Liver (tissue), 9 donors: ENCODE data around the gene SYT8. TPM values are rescaled to one million over a fixed set of nuclear protein-coding genes. Genes with fewer than 3 reads are reported as not detected.
A peak's percentile ranks its signal among the peaks of the same experiment; 100 is the strongest.

Experiments
- DNase-seq: peaks from one replicate; pipeline ENCODE4 v3.0.0-alpha.2; 2017; ENCODE audit warnings: low spot score
- H3K27ac ChIP-seq, 2 donors: one replicate each; pipeline ENCODE4 v1.7.0; 2013; ENCODE audit warnings: inconsistent platforms in 2 of 2, low read length in 2 of 2, control low read depth in 1 of 2, low read depth in 1 of 2, mild to moderate bottlenecking in 1 of 2
- H3K27me3 ChIP-seq, 4 donors: one replicate each; pipeline versions ENCODE4 v1.6.1 to v1.7.0; 2013; ENCODE audit warnings: low read length in 3 of 4, inconsistent platforms in 1 of 4, mild to moderate bottlenecking in 1 of 4, moderate library complexity in 1 of 4; ENCODE audit not compliant: control insufficient read depth in 4 of 4, insufficient read depth in 4 of 4
- H3K36me3 ChIP-seq, 4 donors: one replicate each; pipeline versions ENCODE4 v1.6.1 to v1.7.0; 2013; ENCODE audit warnings: low read length in 3 of 4, mild to moderate bottlenecking in 3 of 4, low read depth in 1 of 4, moderate library complexity in 1 of 4; ENCODE audit not compliant: control insufficient read depth in 4 of 4, insufficient read depth in 3 of 4
- H3K4me1 ChIP-seq, 4 donors: one replicate each; pipeline versions ENCODE4 v1.6.1 to v1.7.0; 2013; ENCODE audit warnings: low read length in 3 of 4, mild to moderate bottlenecking in 3 of 4, moderate library complexity in 1 of 4; ENCODE audit not compliant: control insufficient read depth in 4 of 4, insufficient read depth in 4 of 4
- H3K4me3 ChIP-seq, 3 donors: one replicate each; pipeline versions ENCODE4 v1.6.1 to v1.7.0; 2013; ENCODE audit warnings: low read length in 3 of 3, control low read depth in 1 of 3, low read depth in 1 of 3, mild to moderate bottlenecking in 1 of 3
- H3K9ac ChIP-seq, 2 donors: one replicate each; pipeline ENCODE4 v1.7.0; 2013; ENCODE audit warnings: low read length in 2 of 2, mild to moderate bottlenecking in 2 of 2, moderate library complexity in 2 of 2, control low read depth in 1 of 2, low read depth in 1 of 2
- H3K9me3 ChIP-seq, 4 donors: one replicate each; pipeline versions ENCODE4 v1.6.1 to v1.7.0; 2013; ENCODE audit warnings: low read length in 3 of 4; ENCODE audit not compliant: control insufficient read depth in 4 of 4
- CTCF ChIP-seq: fragments of 150-350 bp; IDR thresholded peaks from 2 replicates; pipeline ENCODE4 v1.5.1; 2017; ENCODE audit warnings: improper control_type of control experiment, low read depth, low read length; ENCODE audit not compliant: missing input control
- FOXA1 ChIP-seq: IDR thresholded peaks from 2 replicates; pipeline ENCODE4 v1.6.1; 2016; ENCODE audit warnings: antibody characterized with exemption
- FOXA2 ChIP-seq: IDR thresholded peaks from 2 replicates; pipeline ENCODE4 v1.6.1; 2016; ENCODE audit warnings: antibody characterized with exemption
- GABPA ChIP-seq, 2 donors: IDR thresholded peaks in 1 of 2; conservative IDR thresholded peaks in 1 of 2; 2 replicates each; pipeline ENCODE4 v1.6.1; 2016; ENCODE audit warnings: antibody characterized with exemption in 2 of 2, mild to moderate bottlenecking in 1 of 2, moderate library complexity in 1 of 2
- HNF4G ChIP-seq: IDR thresholded peaks from 2 replicates; pipeline ENCODE4 v1.6.1; 2016; ENCODE audit warnings: antibody characterized with exemption
- JUND ChIP-seq, 2 donors: IDR thresholded peaks; 2 replicates each; pipeline ENCODE4 v1.6.1; 2016; ENCODE audit warnings: antibody characterized with exemption in 2 of 2
- NR2F2 ChIP-seq: IDR thresholded peaks from 2 replicates; pipeline ENCODE4 v1.6.1; 2016; ENCODE audit warnings: antibody characterized with exemption
- RAD21 ChIP-seq, 2 donors: IDR thresholded peaks; 2 replicates each; pipeline ENCODE4 v1.6.1; 2016; ENCODE audit warnings: antibody characterized with exemption in 2 of 2, mild to moderate bottlenecking in 2 of 2
- RXRA ChIP-seq, 2 donors: IDR thresholded peaks; 2 replicates each; pipeline ENCODE4 v1.6.1; 2017 to 2018; ENCODE audit warnings: antibody characterized with exemption in 2 of 2, mild to moderate bottlenecking in 1 of 2
- SP1 ChIP-seq: IDR thresholded peaks from 2 replicates; pipeline ENCODE4 v1.6.1; 2018; ENCODE audit warnings: antibody characterized with exemption, mild to moderate bottlenecking
- TAF1 ChIP-seq: conservative IDR thresholded peaks from 2 replicates; pipeline ENCODE4 v1.6.1; 2016; ENCODE audit warnings: antibody characterized with exemption, mild to moderate bottlenecking
- YY1 ChIP-seq: IDR thresholded peaks from 2 replicates; pipeline ENCODE4 v1.6.1; 2016; ENCODE audit warnings: antibody characterized with exemption, mild to moderate bottlenecking
- WGBS: extraction: QIAGEN DNeasy Blood & Tissue Kit; methylation state at CpG from one replicate; pipeline ENCODE4 v1.1.7; 2013; 5-methylcytosine and 5-hydroxymethylcytosine counted together
- polyA plus RNA-seq, 2 donors: library from polyadenylated mRNA; stranded (reverse) in 1 of 2; unstranded in 1 of 2; fragments of 200-250 nt in 1 of 2; fragments of >200 nt in 1 of 2; fragmentation: Nextera tagmentation in 1 of 2; extraction: Ambion mirVana in 1 of 2; gene quantifications; one replicate each; pipeline versions ENCODE4 v1.2.1 to v1.2.3, GENCODE V29; 2013 to 2015
- total RNA-seq, 2 donors: library from RNA; depleted of rRNA; stranded (reverse); fragments of >200 nt; gene quantifications; one replicate each; pipeline ENCODE4 v1.2.3, GENCODE V29; 2014
- TF ChIP-seq, protein P1 (sequence below): IDR thresholded peaks from 2 replicates; pipeline ENCODE4 v1.6.1; 2016; ENCODE audit warnings: antibody characterized with exemption
- TF ChIP-seq, protein P2 (sequence below): IDR thresholded peaks from 2 replicates; pipeline ENCODE4 v1.6.1; 2016; ENCODE audit warnings: antibody characterized with exemption, mild to moderate bottlenecking
- donor health status: healthy.
- donor health status: healthy.
- donor health status: healthy.
- donor health status: healthy.
- donor health status: healthy.

SYT8 gene
- total and polyA plus RNA-seq, 4 donors: 0.17 to 0.99 (median 0.35) TPM

DNA sequence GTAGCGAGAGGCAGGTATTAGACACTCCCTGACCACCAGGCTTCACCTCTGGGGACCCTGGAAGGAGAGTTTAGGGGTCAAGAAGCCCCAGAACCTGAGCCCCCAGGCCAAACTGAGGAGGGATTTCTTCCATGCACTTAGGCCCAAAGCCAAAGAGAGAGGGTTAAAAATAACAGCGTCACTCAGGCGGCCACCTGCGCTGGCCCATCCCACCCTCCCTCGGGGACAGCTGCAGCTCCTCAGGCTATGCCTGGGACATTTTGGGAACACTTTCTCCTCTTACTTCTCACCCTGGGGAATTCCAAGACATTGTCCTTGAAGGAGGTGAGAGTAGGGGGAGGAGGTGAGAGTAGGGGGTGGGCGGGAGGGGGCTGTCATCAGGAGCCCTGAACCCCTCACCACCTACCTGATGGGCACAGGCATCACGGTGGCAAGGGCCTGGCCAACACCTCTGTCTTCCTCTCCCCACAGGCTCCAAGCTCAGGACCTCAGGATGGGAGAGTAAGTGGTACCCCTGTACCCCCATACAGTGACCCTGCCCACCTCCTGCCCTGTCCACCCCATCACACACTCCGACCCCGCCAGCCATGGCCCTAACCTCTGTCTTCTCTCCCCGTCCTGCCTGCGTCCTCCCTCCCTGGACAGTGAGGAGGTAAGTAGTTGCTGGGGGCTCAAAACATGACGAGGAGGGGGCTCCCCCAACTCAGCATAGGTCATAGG is 4.6 kb downstream of the SYT8 start (continued):
- TF ChIP-seq CTCF (no peak), FOXA1 (no peak), TAF1 (no peak), SP1 (no peak), RXRA (IDR thresholded peaks at IDR 0.05) (no peak)

DNA sequence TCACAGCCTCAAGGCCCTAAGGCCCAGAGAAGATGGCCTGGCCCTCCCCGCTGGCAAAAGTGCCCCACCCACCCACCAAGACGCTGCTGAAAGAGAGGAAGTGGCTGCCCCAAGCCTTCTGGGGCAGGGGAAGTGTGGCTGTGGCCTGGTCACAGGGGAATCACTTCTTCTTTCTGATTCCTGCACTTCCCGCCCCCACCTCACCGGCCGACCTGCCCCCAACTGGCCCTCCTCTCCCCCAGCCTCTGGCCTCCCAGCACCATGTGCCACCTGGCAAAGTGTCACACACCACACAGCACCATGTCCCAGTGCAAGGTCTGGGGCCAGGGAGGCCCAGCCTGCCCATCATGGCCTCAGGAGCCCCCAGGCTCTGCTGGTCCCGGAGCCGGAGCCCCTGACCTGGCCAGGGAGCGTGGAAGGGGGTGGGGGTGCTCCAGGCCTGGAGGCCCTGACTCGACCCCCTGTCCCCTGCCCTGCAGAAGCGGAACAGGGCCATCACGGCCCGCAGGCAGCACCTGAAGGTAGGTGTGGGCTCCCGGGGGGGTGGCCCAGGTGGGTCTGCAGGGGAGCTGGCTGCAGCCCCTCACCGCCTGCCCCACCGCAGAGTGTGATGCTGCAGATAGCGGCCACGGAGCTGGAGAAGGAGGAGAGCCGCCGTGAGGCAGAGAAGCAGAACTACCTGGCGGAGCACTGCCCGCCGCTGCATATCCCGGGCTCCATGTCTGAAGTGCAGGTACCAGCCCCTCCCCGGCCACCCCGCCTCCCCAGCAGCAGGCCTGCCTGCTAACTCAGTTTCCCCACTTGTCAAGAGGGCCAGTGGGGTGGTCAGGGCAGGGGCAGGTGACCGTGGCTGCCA is 5.4 kb downstream of the SYT8 start:
- H3K9ac ChIP-seq: no peak overlapping the region
- H3K4me1 ChIP-seq: peaks cover 0 to 6% (median 3%) of the 10 kb centered on the region in 4 donors
- no peak overlapping the region for H3K4me3 ChIP-seq
- H3K27me3 ChIP-seq: no peaks in the 10 kb centered on the region
- no peaks in the 10 kb centered on the region for H3K36me3 ChIP-seq
- peak overlapping the region; percentile 27 to 28 for H3K27ac ChIP-seq
- TF ChIP-seq TAF1 (no peak), GABPA (IDR thresholded peaks at IDR 0.05 in 1 of 2, conservative IDR thresholded peaks at IDR 0.05 in 1 of 2) (no peak), YY1 (no peak), HNF4G (no peak), CTCF (no peak), RAD21 (IDR thresholded peaks at IDR 0.05) (no peak), JUND (IDR thresholded peaks at IDR 0.05) (no peak), SP1 (no peak), FOXA2 (no peak), NR2F2 (no peak), FOXA1 (no peak)
- TF ChIP-seq, protein P1, sequence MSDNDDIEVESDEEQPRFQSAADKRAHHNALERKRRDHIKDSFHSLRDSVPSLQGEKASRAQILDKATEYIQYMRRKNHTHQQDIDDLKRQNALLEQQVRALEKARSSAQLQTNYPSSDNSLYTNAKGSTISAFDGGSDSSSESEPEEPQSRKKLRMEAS: no peak
- H3K9me3 ChIP-seq: no peaks in the 10 kb centered on the region
- DNase-seq: no peak
- 83% methylated on average over 26 of the region's 26 CpGs for WGBS

DNA sequence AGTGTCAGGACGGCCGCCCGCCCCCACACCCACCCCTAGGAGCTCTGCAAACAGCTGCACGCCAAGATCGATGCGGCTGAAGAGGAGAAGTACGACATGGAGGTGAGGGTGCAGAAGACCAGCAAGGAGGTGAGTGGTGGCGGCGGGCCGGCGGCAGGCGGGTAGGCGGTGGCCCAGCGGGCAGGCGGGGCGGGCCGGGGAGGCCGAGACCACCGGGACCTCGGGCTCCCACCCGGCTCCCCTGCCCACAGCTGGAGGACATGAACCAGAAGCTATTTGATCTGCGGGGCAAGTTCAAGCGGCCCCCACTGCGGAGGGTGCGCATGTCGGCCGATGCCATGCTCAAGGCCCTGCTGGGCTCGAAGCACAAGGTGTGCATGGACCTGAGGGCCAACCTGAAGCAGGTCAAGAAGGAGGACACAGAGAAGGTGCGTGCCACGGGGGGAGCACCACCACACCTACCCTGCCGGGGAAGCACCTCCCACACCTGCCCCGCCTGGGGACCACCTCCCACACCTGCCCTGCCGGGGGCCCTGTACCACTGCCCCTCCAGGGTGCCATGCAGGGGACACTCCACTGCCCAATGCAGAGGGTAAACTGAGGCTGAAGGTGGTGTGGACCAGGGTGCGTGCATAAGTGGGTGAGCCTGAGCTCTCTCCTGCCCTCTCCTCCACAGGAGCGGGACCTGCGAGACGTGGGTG is 6.1 kb downstream of the SYT8 start:
- Histone ChIP-seq H3K36me3 (no peaks in the 10 kb centered on the region), H3K4me1 (peaks cover 0 to 6% (median 3%) of the 10 kb centered on the region in 4 donors), H3K4me3 (no peak overlapping the region), H3K27me3 (no peaks in the 10 kb centered on the region), H3K27ac (no peak overlapping the region), H3K9ac (no peak overlapping the region), H3K9me3 (no peaks in the 10 kb centered on the region)
- DNase-seq: no peak
- WGBS: 87% methylated on average over 37 of the region's 37 CpGs
- no peak for TF ChIP-seq JUND (IDR thresholded peaks at IDR 0.05)
- no peak for TF ChIP-seq SP1
- no peak for TF ChIP-seq CTCF
- no peak for TF ChIP-seq FOXA2
- TF ChIP-seq YY1: no peak
- TF ChIP-seq HNF4G: no peak
- no peak for TF ChIP-seq TAF1
- TF ChIP-seq, protein P2, sequence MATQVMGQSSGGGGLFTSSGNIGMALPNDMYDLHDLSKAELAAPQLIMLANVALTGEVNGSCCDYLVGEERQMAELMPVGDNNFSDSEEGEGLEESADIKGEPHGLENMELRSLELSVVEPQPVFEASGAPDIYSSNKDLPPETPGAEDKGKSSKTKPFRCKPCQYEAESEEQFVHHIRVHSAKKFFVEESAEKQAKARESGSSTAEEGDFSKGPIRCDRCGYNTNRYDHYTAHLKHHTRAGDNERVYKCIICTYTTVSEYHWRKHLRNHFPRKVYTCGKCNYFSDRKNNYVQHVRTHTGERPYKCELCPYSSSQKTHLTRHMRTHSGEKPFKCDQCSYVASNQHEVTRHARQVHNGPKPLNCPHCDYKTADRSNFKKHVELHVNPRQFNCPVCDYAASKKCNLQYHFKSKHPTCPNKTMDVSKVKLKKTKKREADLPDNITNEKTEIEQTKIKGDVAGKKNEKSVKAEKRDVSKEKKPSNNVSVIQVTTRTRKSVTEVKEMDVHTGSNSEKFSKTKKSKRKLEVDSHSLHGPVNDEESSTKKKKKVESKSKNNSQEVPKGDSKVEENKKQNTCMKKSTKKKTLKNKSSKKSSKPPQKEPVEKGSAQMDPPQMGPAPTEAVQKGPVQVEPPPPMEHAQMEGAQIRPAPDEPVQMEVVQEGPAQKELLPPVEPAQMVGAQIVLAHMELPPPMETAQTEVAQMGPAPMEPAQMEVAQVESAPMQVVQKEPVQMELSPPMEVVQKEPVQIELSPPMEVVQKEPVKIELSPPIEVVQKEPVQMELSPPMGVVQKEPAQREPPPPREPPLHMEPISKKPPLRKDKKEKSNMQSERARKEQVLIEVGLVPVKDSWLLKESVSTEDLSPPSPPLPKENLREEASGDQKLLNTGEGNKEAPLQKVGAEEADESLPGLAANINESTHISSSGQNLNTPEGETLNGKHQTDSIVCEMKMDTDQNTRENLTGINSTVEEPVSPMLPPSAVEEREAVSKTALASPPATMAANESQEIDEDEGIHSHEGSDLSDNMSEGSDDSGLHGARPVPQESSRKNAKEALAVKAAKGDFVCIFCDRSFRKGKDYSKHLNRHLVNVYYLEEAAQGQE: no peak
